HCT116 (cell line): ENCODE results near the gene F10.

Source experiments
- CEBPB ChIP-seq: IDR thresholded peaks from 2 replicates; pipeline ENCODE4 v1.6.1; 2012; ENCODE audit warnings: low read depth
- CTCF ChIP-seq, 3 experiments: fragments of 200-600 bp in 1 of 3; sonication (generic) in 1 of 3; IDR thresholded peaks in 2 of 3; conservative IDR thresholded peaks in 1 of 3; 2 replicates each; pipeline ENCODE4 v1.5.1; 2012 to 2017; ENCODE audit warnings: low read depth in 2 of 3, low read length in 2 of 3, antibody characterized with exemption in 1 of 3, borderline replicate concordance in 1 of 3, control low read depth in 1 of 3, mild to moderate bottlenecking in 1 of 3, mixed read lengths in 1 of 3, mixed run types in 1 of 3, moderate library complexity in 1 of 3; ENCODE audit not compliant: insufficient read depth in 1 of 3
- EZH2 ChIP-seq: fragments of 200-600 bp; sonication (generic); IDR thresholded peaks from 2 replicates; pipeline ENCODE4 v1.6.1; 2017; ENCODE audit warnings: antibody characterized with exemption, mixed run types
- POLR2A ChIP-seq: IDR thresholded peaks from 2 replicates; pipeline ENCODE4 v1.7.0; 2011; ENCODE audit warnings: borderline replicate concordance; ENCODE audit not compliant: insufficient read depth, insufficient read length; ENCODE audit errors: extremely low read depth
- POLR2AphosphoS5 ChIP-seq: IDR thresholded peaks from 2 replicates; pipeline ENCODE4 v1.6.1; 2011; ENCODE audit warnings: mild to moderate bottlenecking, low read depth, low read length, moderate library complexity
- SIN3A ChIP-seq: IDR thresholded peaks from 2 replicates; pipeline ENCODE4 v1.6.1; 2012; ENCODE audit warnings: low read depth

GRCh38 chr13:113119822-113120189 lies 2.8 kb upstream of the F10 start:
- TF ChIP-seq EZH2 (no peak), SIN3A (no peak), POLR2AphosphoS5 (no peak), CTCF (IDR thresholded peaks at IDR 0.05 in 2 of 3, conservative IDR thresholded peaks at IDR 0.05 in 1 of 3; ENCODE audit: borderline replicate concordance in 1 of 3, insufficient read depth in 1 of 3, low read depth in 2 of 3, low read length in 2 of 3) (no peak), CEBPB (no peak), POLR2A (no peak)
